B cell (primary cell): Measurements from ENCODE around the gene BMP5.

Source experiments
- CTCF ChIP-seq: fragments of 200-600 bp; IDR thresholded peaks from one replicate; pipeline ENCODE4 v1.8.0; 2022; ENCODE audit warnings: antibody characterized with exemption, mild to moderate bottlenecking
- EZH2 ChIP-seq: IDR thresholded peaks from 2 replicates; pipeline ENCODE4 v1.6.1; 2012; ENCODE audit warnings: borderline replicate concordance, low read depth, mild to moderate bottlenecking, moderate library complexity, low read length; ENCODE audit not compliant: insufficient read depth, poor library complexity, severe bottlenecking

GRCh38 chr6:55734256-55734655 is 141.1 kb downstream of the BMP5 start:
- TF ChIP-seq EZH2 = no peak
- no peak for TF ChIP-seq CTCF
